DLD1 (cell line): ENCODE measurements around the gene PHF1.
"Not testable (repeated sequence)": the region's sequence is repeated elsewhere in the genome, so short reads cannot be mapped to it uniquely, and the experiment has no call there.

Experiments used
- in situ Hi-C: cut with HindIII; loops from 2 replicates; pipeline ENCODE4 v1.10.0; 2017; ENCODE audit warnings: low sequenced_read_pairs

The PHF1 gene

GRCh38 chr6:33410711-33411631, at the start of gene PHF1:
PHF1 (plus strand) TSS chr6:33411014; CDS start chr6:33412264, 1,250 bp downstream.
- in situ Hi-C loops, result no loop called here

GRCh38 chr6:33363486-33363885, 47.3 kb upstream of the PHF1 start:
- in situ Hi-C loops, result not testable (repeated sequence)

DNA sequence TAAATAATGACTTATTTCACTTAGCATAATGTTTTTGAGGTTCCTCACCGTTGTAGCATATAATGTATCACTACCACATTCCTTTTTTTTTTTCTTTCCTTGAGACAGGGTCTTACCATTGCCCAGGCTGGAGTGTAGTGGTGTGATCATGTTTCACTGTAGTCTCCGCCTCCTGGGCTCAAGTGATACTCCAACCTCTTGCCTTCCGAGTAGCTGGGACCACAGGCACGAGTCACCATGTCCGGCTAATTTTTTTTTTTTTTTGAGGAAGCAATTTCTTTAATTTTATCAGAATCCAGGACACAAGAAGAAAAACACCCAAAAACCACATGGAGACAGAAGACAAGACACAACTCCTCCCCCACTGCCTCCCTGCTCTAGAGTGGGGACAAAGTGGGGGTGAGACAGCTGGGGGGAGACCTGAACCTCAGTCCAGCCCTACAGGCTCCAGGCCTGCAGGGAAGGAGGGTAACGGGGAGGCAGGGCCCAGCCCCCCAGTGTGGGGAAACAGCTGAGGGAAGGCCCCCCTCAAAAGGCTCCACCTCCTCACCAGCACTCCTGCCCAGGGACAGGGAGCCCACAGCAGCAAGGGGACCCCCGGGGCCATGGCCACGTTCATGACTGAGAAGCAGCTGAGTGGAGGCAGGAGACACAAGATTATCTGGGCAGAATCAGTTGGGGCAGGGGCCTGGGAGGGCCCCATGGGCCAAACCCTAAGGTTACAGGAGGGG, 46.2 kb upstream of the PHF1 start:
- in situ Hi-C loops, result not testable (repeated sequence)

GRCh38 chr6:33365206-33365971, 45.4 kb upstream of the PHF1 start:
- in situ Hi-C loops, result not testable (repeated sequence)

DNA sequence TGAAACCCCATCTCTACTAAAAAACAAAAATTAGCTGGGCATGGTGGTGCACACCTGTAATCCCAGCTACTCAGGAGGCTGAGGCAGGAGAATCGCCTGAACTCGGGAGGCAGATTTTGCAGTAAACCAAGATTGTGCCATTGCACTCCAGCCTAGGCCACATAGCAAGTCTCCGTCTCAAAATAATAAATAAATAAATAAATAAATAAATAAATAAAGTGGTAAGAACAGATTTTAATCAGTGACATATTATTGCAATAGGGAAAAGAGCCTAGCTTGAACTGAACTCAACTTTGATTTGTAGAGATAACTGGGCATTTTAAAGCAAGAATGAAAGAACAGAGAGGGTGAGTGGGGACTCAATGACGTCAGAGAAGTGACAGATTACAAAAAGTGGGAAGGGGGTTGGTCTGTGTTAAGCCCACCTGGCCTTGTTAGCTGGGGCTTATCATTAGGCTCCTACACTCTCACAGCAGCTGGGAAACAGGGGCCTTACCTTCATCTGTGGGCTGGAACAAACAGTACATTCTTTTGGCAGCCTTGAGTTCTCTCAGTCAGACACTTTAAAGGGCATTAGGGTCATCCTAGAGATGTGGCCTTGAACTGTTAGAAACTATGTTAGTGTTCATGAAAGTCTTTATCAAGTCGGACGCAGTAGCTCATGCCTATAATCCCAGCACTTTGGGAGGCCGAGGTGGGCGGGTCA, 43.7 kb upstream of the PHF1 start:
- in situ Hi-C loops, result no loop called here

DNA sequence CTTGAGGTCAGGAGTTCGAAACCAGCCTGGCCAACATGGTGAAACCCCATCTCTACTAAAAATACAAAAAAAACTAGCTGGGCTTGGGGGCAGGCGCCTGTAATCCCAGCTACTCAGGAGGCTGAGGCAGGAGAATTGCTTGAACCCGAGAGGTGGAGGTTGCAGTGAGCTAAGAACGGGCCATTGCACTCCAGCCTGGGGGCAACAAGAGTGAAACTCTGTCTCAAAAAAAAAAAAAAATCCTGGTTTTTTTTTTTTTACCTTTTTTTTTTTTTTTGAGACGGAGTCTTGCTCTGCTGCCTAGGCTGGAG, 43.1 kb upstream of the PHF1 start:
- in situ Hi-C loops, result not testable (repeated sequence)

DNA sequence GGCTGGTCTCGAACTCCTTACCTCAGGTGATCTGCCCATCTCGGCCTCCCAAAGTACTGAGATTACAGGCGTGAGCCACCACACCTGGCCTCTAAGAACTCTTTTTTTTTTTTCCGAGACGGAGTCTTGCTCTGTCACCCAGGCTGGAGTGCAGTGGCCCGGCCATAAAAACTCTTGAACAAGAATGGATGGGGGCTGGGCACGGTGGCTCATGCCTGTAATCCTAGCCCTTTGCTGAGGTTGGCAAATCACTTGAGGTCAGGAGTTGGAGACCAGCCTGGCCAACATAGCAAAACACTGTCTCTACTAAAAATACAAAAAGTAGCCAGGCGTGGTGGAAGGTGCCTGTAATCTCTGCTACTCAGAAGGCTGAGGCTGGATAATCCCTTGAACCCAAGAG, 38.9 kb upstream of the PHF1 start:
- in situ Hi-C loops, result not testable (repeated sequence)

GRCh38 chr6:33372526-33373123, 38.2 kb upstream of the PHF1 start:
- in situ Hi-C loops, result no loop called here

DNA sequence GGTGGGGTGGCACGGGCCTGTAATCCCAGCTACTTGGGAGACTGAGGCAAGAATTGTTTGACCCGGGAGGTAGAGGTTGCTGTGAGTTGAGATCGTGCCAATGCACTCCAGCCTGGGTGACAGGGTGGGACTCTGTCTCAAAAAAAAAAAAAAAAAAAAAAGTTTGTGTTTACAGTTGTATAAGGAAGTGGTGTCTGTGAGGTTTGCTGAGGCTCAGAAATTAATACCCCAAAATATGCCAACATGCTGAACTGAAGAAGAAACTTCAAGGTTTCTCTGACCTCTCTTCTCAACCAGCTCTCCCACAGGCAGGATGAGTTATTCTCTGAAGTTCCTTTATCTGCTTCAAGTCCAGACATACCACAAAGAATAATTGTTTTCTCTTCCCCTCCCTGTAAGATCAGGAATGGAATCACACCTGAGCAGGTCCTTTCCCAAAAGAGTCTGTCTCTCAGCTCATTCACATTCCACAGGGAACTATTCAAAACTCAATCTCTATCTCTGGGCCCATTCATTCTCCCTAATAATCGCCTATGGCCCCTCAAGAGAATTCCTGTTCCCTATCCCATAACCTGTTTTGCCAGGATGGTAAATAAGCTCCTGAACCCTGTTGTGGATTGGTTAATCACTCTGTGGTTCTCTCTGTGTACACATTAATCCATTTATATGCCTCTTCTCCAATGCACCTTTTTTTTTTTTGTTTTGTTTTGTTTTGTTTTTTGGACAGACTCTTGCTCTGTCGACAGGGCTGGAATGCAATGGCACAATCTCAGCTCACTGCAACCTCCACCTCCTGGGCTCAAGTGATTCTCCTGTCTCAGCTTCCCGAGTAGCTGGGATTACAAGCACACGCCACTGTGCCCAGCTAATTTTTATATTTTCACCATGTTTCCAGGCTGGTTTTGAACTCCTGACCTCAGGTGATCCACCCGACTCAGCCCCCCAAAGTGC, 36.6 kb upstream of the PHF1 start:
- in situ Hi-C loops, result no loop called here

- in situ Hi-C loops, result no loop called here
Measured at GRCh38 chr6:33375143-33375671, 35.6 kb upstream of the PHF1 start.

- in situ Hi-C loops, result no loop called here
Measured at GRCh38 chr6:33377171-33377570, 33.6 kb upstream of the PHF1 start.

DNA sequence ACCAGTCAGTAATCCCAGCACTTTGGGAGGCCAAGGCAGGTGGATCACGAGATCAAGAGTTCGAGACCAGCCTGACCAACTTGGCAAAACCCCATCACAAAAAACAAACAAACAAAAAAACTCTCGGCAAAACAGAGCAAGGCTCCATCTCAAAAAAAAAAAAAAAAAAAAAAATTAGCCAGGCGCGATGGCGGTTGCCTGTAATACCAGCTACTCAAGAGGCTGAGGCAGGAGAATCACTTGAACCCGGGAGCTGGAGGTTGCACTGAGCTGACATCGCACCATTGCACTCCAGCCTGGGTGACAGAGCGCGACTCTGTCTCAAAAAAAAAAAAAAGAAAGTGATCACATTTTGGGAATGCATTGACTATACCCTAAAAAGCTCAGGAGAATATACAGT, 31.6 kb upstream of the PHF1 start:
- in situ Hi-C loops, result not testable (repeated sequence)

GRCh38 chr6:33380272-33380981, 30.4 kb upstream of the PHF1 start:
- in situ Hi-C loops, result no loop called here

- in situ Hi-C loops, result no loop called here
Measured at GRCh38 chr6:33383427-33384185, 27.2 kb upstream of the PHF1 start.

GRCh38 chr6:33384581-33385020, 26.2 kb upstream of the PHF1 start:
- in situ Hi-C loops, result no loop called here

GRCh38 chr6:33390173-33390572, 20.6 kb upstream of the PHF1 start:
- in situ Hi-C loops, result no loop called here

DNA sequence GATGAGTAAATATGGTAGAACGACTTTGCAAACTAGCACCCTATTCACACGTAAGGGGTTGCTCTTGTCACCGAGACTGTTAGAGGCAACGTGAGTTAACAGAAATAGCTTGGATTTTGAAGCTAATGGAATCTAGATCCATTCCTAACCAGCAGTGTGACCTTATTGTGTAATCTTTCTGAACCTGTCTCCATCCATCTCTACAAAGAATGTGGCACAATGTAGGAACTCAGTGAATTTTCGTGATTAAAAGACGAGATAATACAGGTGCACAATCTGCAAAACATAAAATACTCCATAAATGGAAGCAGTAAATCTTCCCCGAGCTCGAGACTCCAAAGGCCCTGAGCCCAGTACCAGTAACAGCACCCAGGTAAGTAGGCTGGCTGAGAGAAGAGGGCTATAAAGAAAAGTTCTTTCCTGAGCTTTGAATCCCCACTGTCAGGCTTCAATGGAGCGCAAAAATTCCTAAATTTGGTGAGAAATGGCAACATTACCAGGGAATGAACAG, 20.0 kb upstream of the PHF1 start:
- in situ Hi-C loops, result no loop called here
